GM23338 (cell line): ENCODE results near the gene EMSY. TPM values are rescaled to one million over a fixed set of nuclear protein-coding genes. Genes with fewer than 3 reads are reported as not detected.
"Not testable (repeated sequence)": the region's sequence is repeated elsewhere in the genome, so short reads cannot be mapped to it uniquely, and the experiment has no call there.

ENCODE experiments used
- ATAC-seq: fragments of 200-7000 bp; cut with Tn5 transposase; 3 replicates; pipeline ENCODE4 v1.9.1; 2020
- DNase-seq: peaks from one replicate; pipeline ENCODE4 v3.0.0-alpha.2; 2015; ENCODE audit warnings: low spot score
- H2AFZ ChIP-seq: fragments of 200-600 bp; sonication (generic); 2 replicates; pipeline ENCODE4 v1.8.0; 2016; ENCODE audit warnings: antibody characterized with exemption, mild to moderate bottlenecking, moderate library complexity
- H3F3A ChIP-seq: fragments of 200-600 bp; sonication (generic); replicated peaks from 2 replicates; pipeline ENCODE4 v1.8.0; 2017; ENCODE audit warnings: antibody characterized with exemption, mixed run types, low read depth
- H3K27ac ChIP-seq: fragments of 200-600 bp; sonication (generic); 2 replicates; pipeline ENCODE4 v1.6.1; 2016; ENCODE audit warnings: low read depth
- H3K27me3 ChIP-seq: fragments of 200-600 bp; sonication (generic); 2 replicates; pipeline ENCODE4 v1.8.0; 2016; ENCODE audit warnings: mild to moderate bottlenecking, mixed run types, moderate library complexity; ENCODE audit not compliant: insufficient read depth
- H3K36me3 ChIP-seq: fragments of 200-600 bp; sonication (generic); 2 replicates; pipeline ENCODE4 v1.8.0; 2016; ENCODE audit warnings: mild to moderate bottlenecking; ENCODE audit not compliant: insufficient read depth
- H3K4me1 ChIP-seq: fragments of 200-600 bp; sonication (generic); 2 replicates; pipeline ENCODE4 v1.8.0; 2016; ENCODE audit warnings: mild to moderate bottlenecking, moderate library complexity; ENCODE audit not compliant: insufficient read depth
- H3K4me2 ChIP-seq: fragments of 200-600 bp; sonication (generic); 2 replicates; pipeline ENCODE4 v1.7.1; 2017; ENCODE audit warnings: mixed run types
- H3K4me3 ChIP-seq: fragments of 200-600 bp; sonication (generic); 2 replicates; pipeline ENCODE4 v1.6.1; 2016; ENCODE audit warnings: mixed run types
- H3K79me2 ChIP-seq: fragments of 200-600 bp; sonication (generic); replicated peaks from 2 replicates; pipeline ENCODE4 v1.8.0; 2017; ENCODE audit warnings: mild to moderate bottlenecking; ENCODE audit not compliant: insufficient read depth
- H3K9me2 ChIP-seq: fragments of 200-600 bp; sonication (generic); 2 replicates; pipeline ENCODE4 v1.8.0; 2017; ENCODE audit not compliant: insufficient read depth
- H4K20me1 ChIP-seq: fragments of 200-600 bp; sonication (generic); replicated peaks from 2 replicates; pipeline ENCODE4 v1.8.0; 2017; ENCODE audit warnings: mild to moderate bottlenecking; ENCODE audit not compliant: insufficient read depth
- H3K27ac Mint-ChIP-seq: 2 replicates; pipeline ENCODE4 v1.8.0; 2020; ENCODE audit warnings: inconsistent platforms, mild to moderate bottlenecking, moderate library complexity, mixed read lengths
- H3K27me3 Mint-ChIP-seq: 3 replicates; pipeline ENCODE4 v1.8.0; 2022; ENCODE audit warnings: low read depth, mild to moderate bottlenecking, moderate library complexity, mixed read lengths, inconsistent platforms; ENCODE audit not compliant: insufficient read depth, poor library complexity
- H3K36me3 Mint-ChIP-seq: 3 replicates; pipeline ENCODE4 v1.8.0; 2021; ENCODE audit warnings: low read depth, mild to moderate bottlenecking, inconsistent platforms, moderate library complexity, mixed read lengths
- H3K4me1 Mint-ChIP-seq: 3 replicates; pipeline ENCODE4 v1.8.0; 2020; ENCODE audit warnings: mild to moderate bottlenecking, inconsistent platforms, mixed read lengths
- H3K4me3 Mint-ChIP-seq: 3 replicates; pipeline ENCODE4 v1.8.0; 2021; ENCODE audit warnings: moderate library complexity, mild to moderate bottlenecking, inconsistent platforms, mixed read lengths
- H3K9me3 Mint-ChIP-seq: 3 replicates; pipeline ENCODE4 v1.8.0; 2020; ENCODE audit warnings: moderate library complexity, mild to moderate bottlenecking, inconsistent platforms, mixed read lengths
- CREB1 ChIP-seq: fragments of 250-450 bp; sonication (Bioruptor Pico); IDR thresholded peaks from 2 replicates; pipeline ENCODE4 v1.5.0; 2020; ENCODE audit warnings: low read depth, mild to moderate bottlenecking, moderate library complexity
- EZH2 ChIP-seq: fragments of 200-600 bp; sonication (generic); IDR thresholded peaks from one replicate; pipeline ENCODE4 v1.8.0; 2017; ENCODE audit warnings: antibody characterized with exemption, mild to moderate bottlenecking, low read depth; ENCODE audit not compliant: unreplicated experiment
- EZH2phosphoT487 ChIP-seq: fragments of 200-600 bp; sonication (generic); IDR thresholded peaks from one replicate; pipeline ENCODE4 v1.8.1; 2018; ENCODE audit warnings: antibody characterized with exemption; ENCODE audit not compliant: unreplicated experiment
- JUNB ChIP-seq: IDR thresholded peaks from one replicate; pipeline ENCODE4 v1.6.1; 2016; ENCODE audit warnings: antibody characterized with exemption; ENCODE audit not compliant: unreplicated experiment
- NANOG ChIP-seq: IDR thresholded peaks from 2 replicates; pipeline ENCODE4 v1.6.1; 2016; ENCODE audit warnings: antibody characterized with exemption, borderline replicate concordance
- POLR2AphosphoS5 ChIP-seq: IDR thresholded peaks from 2 replicates; pipeline ENCODE4 v1.6.1; 2016; ENCODE audit warnings: antibody characterized with exemption, low read depth
- ZNF114 ChIP-seq: fragments of 250-450 bp; sonication (Bioruptor Pico); IDR thresholded peaks from 2 replicates; pipeline ENCODE4 v1.5.0; 2020; ENCODE audit warnings: mild to moderate bottlenecking, moderate library complexity
- polyA plus RNA-seq: library from polyadenylated mRNA; unstranded; fragments of >200 nt; fragmentation: Nextera tagmentation; extraction: Ambion mirVana; gene quantifications from 2 replicates; pipeline ENCODE4 v1.2.1, GENCODE V29; 2016
- total RNA-seq: library from RNA; depleted of rRNA; stranded (reverse); fragments of >200 nt; shearing (Covaris generic); gene quantifications from 2 replicates; pipeline ENCODE4 v1.2.3, GENCODE V29; 2014
- TF ChIP-seq, protein P1 (sequence below), 2 experiments: fragments of 200-600 bp in 1 of 2; sonication (generic) in 1 of 2; conservative IDR thresholded peaks; 2 replicates each; pipeline versions ENCODE4 v1.5.1 to v1.6.1; 2016 to 2017; ENCODE audit warnings: antibody characterized with exemption in 2 of 2, low read depth in 2 of 2, mild to moderate bottlenecking in 2 of 2, moderate library complexity in 1 of 2
- TF ChIP-seq, protein P2 (sequence below): IDR thresholded peaks from one replicate; pipeline ENCODE4 v1.6.1; 2018; ENCODE audit warnings: antibody characterized with exemption; ENCODE audit not compliant: unreplicated experiment

EMSY gene
- total and polyA plus RNA-seq, 2 experiments from 2014 or later, result 25.0 to 46.9 TPM

DNA sequence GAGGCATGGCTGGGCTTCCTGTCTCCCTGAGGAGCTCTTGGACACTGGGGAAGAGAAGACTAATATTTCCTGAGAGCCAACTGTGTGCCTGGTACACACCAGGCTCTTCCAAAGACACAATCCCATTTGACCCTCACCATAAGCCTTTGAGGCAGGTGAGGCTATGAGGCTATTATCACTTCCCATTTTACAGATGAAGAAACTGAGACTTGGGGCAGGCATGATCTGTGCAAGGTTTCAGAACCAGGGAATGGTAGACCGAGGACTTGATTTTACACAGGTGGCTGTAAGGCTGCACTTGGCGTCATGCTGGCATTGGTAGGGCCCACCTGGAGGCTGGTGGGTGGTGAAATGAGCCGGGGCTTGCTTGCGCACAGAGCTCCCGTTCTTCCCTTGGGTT lies 134.9 kb downstream of the EMSY start:
- H3K4me2 ChIP-seq, result no peak overlapping the region
- no peaks in the 10 kb centered on the region for H4K20me1 ChIP-seq
- H3K27me3 ChIP-seq, result no peaks in the 10 kb centered on the region
- Mint-ChIP-seq H3K9me3 (peaks cover 12% of the 10 kb centered on the region; the same call in 2 of the 3 replicates), H3K27me3 (peaks cover 5% of the 10 kb centered on the region), H3K4me1 (peaks cover 11% of the 10 kb centered on the region), H3K36me3 (no peaks in the 10 kb centered on the region; the same call in 2 of the 3 replicates), H3K27ac (no peak overlapping the region), H3K4me3 (no peak overlapping the region; the same call in 2 of the 3 replicates)
- H3K4me1 ChIP-seq, result peaks cover 6% of the 10 kb centered on the region
- H3K36me3 ChIP-seq, result no peaks in the 10 kb centered on the region
- peak overlapping the region; percentile 69; the same call in 1 of the 2 replicates for H2AFZ ChIP-seq
- H3K4me3 ChIP-seq, result no peak overlapping the region
- H3K79me2 ChIP-seq, result no peaks in the 10 kb centered on the region
- no peak for TF ChIP-seq ZNF114
- TF ChIP-seq JUNB, result no peak
- no peak for TF ChIP-seq EZH2phosphoT487
- TF ChIP-seq EZH2, result no peak
- no peak for TF ChIP-seq POLR2AphosphoS5
- no peaks in the 10 kb centered on the region for H3F3A ChIP-seq
- no peaks in the 10 kb centered on the region for H3K9me2 ChIP-seq
- H3K27ac ChIP-seq, result no peak overlapping the region
- no peak for DNase-seq
- no peak for ATAC-seq

DNA sequence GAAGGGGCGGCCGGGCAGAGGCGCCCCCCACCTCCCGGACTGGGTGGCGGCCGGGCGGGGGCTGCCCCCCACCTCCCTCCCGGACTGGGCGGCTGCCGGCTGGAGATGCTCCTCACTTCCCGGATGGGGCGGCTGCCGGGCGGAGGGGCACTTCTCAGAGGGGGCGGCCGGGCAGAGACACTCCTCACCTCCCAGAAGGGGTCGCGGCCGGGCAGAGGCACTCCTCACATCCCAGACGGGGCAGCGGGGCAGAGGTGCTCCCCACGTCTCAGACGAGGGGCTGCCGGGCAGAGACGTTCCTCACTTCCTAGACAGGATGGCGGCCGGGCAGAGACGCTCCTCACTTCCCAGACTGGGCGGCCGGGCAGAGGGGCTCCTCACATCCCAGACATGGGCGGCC lies 137.7 kb downstream of the EMSY start:
- ATAC-seq, H3K36me3 Mint-ChIP-seq, H3K4me2 ChIP-seq, DNase-seq, H3K36me3 ChIP-seq, H3K27me3 ChIP-seq, H3K4me1 ChIP-seq, H3K27ac ChIP-seq, H3K9me2 ChIP-seq, H3K79me2 ChIP-seq, H3K27me3 Mint-ChIP-seq, H3K27ac Mint-ChIP-seq, H2AFZ ChIP-seq, H3K4me3 ChIP-seq, H3F3A ChIP-seq, H3K4me3 Mint-ChIP-seq, H4K20me1 ChIP-seq: not testable (repeated sequence)
- peaks cover 11% of the 10 kb centered on the region for H3K4me1 Mint-ChIP-seq
- peaks cover 12% of the 10 kb centered on the region; the same call in 2 of the 3 replicates for H3K9me3 Mint-ChIP-seq

DNA sequence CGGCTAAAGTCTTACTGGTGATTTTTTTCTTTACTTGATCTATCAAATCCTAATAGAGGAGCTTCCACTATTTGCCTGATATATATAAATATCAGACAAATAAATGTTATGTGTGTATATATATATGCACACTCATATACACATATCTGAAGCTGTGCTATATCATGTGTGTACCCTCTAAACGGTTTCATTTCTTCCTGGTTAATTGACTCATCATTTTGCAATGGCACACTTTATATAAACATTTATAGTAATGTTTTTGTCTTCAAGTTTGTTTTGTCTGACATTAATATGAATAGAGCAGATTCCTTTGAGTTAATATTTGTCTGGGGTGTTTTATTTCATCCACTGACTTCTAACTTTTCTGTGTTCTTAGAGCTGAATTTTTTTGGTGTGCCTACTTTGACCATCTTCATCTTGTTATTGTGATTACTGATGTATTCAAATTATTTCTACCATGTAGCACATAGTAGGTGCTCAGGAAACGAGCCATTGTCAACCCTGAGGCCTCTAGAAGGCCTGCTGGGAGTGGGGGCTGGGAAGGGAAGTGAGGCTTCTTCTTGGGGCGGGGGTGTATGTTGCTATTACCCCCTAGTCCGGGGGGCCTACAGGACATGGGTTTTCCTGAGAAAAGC lies 143.1 kb downstream of the EMSY start:
- no peaks in the 10 kb centered on the region for H4K20me1 ChIP-seq
- no peaks in the 10 kb centered on the region for H3K27me3 ChIP-seq
- no peaks in the 10 kb centered on the region for H3F3A ChIP-seq
- Mint-ChIP-seq H3K27ac (no peak overlapping the region), H3K4me1 (peaks cover 3% of the 10 kb centered on the region; the same call in 1 of the 3 replicates), H3K9me3 (peaks cover 8% of the 10 kb centered on the region; the same call in 1 of the 3 replicates), H3K27me3 (no peaks in the 10 kb centered on the region), H3K36me3 (no peaks in the 10 kb centered on the region; the same call in 1 of the 3 replicates), H3K4me3 (no peak overlapping the region)
- no peaks in the 10 kb centered on the region for H3K4me1 ChIP-seq
- no peak overlapping the region for H3K27ac ChIP-seq
- no peaks in the 10 kb centered on the region for H3K36me3 ChIP-seq
- H3K9me2 ChIP-seq, result no peaks in the 10 kb centered on the region
- peak overlapping the region; percentile 63; the same call in 1 of the 2 replicates for H2AFZ ChIP-seq
- DNase-seq (no peak), ATAC-seq (no peak)
- H3K79me2 ChIP-seq, result no peaks in the 10 kb centered on the region
- no peak overlapping the region for H3K4me2 ChIP-seq
- no peak overlapping the region for H3K4me3 ChIP-seq
- TF ChIP-seq, protein P1, sequence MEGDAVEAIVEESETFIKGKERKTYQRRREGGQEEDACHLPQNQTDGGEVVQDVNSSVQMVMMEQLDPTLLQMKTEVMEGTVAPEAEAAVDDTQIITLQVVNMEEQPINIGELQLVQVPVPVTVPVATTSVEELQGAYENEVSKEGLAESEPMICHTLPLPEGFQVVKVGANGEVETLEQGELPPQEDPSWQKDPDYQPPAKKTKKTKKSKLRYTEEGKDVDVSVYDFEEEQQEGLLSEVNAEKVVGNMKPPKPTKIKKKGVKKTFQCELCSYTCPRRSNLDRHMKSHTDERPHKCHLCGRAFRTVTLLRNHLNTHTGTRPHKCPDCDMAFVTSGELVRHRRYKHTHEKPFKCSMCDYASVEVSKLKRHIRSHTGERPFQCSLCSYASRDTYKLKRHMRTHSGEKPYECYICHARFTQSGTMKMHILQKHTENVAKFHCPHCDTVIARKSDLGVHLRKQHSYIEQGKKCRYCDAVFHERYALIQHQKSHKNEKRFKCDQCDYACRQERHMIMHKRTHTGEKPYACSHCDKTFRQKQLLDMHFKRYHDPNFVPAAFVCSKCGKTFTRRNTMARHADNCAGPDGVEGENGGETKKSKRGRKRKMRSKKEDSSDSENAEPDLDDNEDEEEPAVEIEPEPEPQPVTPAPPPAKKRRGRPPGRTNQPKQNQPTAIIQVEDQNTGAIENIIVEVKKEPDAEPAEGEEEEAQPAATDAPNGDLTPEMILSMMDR (conservative IDR thresholded peaks at IDR 0.05; ENCODE audit: low read depth in 2 of 2), result no peak
- TF ChIP-seq CREB1 (CRISPR knock-in tag), result no peak
- no peak for TF ChIP-seq NANOG
- TF ChIP-seq, protein P2, sequence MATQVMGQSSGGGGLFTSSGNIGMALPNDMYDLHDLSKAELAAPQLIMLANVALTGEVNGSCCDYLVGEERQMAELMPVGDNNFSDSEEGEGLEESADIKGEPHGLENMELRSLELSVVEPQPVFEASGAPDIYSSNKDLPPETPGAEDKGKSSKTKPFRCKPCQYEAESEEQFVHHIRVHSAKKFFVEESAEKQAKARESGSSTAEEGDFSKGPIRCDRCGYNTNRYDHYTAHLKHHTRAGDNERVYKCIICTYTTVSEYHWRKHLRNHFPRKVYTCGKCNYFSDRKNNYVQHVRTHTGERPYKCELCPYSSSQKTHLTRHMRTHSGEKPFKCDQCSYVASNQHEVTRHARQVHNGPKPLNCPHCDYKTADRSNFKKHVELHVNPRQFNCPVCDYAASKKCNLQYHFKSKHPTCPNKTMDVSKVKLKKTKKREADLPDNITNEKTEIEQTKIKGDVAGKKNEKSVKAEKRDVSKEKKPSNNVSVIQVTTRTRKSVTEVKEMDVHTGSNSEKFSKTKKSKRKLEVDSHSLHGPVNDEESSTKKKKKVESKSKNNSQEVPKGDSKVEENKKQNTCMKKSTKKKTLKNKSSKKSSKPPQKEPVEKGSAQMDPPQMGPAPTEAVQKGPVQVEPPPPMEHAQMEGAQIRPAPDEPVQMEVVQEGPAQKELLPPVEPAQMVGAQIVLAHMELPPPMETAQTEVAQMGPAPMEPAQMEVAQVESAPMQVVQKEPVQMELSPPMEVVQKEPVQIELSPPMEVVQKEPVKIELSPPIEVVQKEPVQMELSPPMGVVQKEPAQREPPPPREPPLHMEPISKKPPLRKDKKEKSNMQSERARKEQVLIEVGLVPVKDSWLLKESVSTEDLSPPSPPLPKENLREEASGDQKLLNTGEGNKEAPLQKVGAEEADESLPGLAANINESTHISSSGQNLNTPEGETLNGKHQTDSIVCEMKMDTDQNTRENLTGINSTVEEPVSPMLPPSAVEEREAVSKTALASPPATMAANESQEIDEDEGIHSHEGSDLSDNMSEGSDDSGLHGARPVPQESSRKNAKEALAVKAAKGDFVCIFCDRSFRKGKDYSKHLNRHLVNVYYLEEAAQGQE, result no peak
